SK-N-MC (cell line): ENCODE results near the gene C5orf63.
A peak's percentile ranks its signal among the peaks of the same experiment; 100 is the strongest.

Experiments used
- EZH2 ChIP-seq: fragments of 200-600 bp; sonication (generic); IDR thresholded peaks from one replicate; pipeline ENCODE4 v1.6.1; 2017; ENCODE audit warnings: antibody characterized with exemption
- FOXP2 ChIP-seq: optimal IDR thresholded peaks from 2 replicates; pipeline ENCODE3; 2011; ENCODE audit warnings: mild to moderate bottlenecking, moderate library complexity; ENCODE audit not compliant: insufficient read depth; ENCODE audit errors: extremely low read length, control extremely low read depth
- POLR2AphosphoS5 ChIP-seq: IDR thresholded peaks from 2 replicates; pipeline ENCODE4 v1.6.1; 2012; ENCODE audit warnings: mild to moderate bottlenecking, low read depth, low read length, borderline replicate concordance

- TF ChIP-seq EZH2 (no peak), POLR2AphosphoS5 (0 out of 2 replicates have a peak, but pooled peaks have one; percentile 18), FOXP2 (no peak)
Observed at GRCh38 chr5:127068493-127069214, 4.6 kb downstream of the C5orf63 start.
